ENCODE data around the gene ALPL. TPM values are rescaled to one million over a fixed set of nuclear protein-coding genes. Genes with fewer than 3 reads are reported as not detected.

The ALPL gene
- polyA plus RNA-seq, 3 donors: not detected

GRCh38 chr1:21594501-21594900 is 85.3 kb downstream of the ALPL start:
- Mint-ChIP-seq H3K27me3 (ENCODE audit: low read depth in 3 of 3) (peaks cover 7 to 20% (median 12%) of the 10 kb centered on the region in 3 donors), H3K36me3 (no peaks in the 10 kb centered on the region), H3K27ac (no peak overlapping the region), H3K4me3 (no peak overlapping the region), H3K9me3 (no peaks in the 10 kb centered on the region), H3K4me1 (peaks cover 3% of the 10 kb centered on the region)
- no peak overlapping the region for H3K4me2 ChIP-seq (replicated peaks; ENCODE audit: extremely low read depth, low read length, poor library complexity, severe bottlenecking)
- H3K9ac ChIP-seq (ENCODE audit: insufficient read depth, low read length, poor library complexity, severe bottlenecking): no peak overlapping the region
- TF ChIP-seq CTCF (IDR thresholded peaks at IDR 0.05): no peak
- peaks cover 0 to 2% of the 10 kb centered on the region in 2 donors for H3K27me3 ChIP-seq (ENCODE audit: control insufficient read depth in 2 of 2, insufficient read depth in 2 of 2, low read length in 2 of 2)
- 74% methylated on average over 8 of the region's 11 CpGs for WGBS (ENCODE audit: insufficient coverage)
- no peak overlapping the region for H3K27ac ChIP-seq (ENCODE audit: low read depth in 1 of 2, low read length in 2 of 2)
- DNase-seq: no peak
- H3K9me3 ChIP-seq (replicated peaks in 1 of 2; ENCODE audit: control insufficient read depth in 1 of 2, insufficient read depth in 1 of 2, low read length in 2 of 2): no peaks in the 10 kb centered on the region
- H3K4me3 ChIP-seq (replicated peaks in 1 of 3; ENCODE audit: low read depth in 2 of 3, low read length in 3 of 3): no peak overlapping the region
- H2AFZ ChIP-seq (ENCODE audit: insufficient read depth, low read depth, low read length, poor library complexity, severe bottlenecking): no peak overlapping the region
- H3K4me1 ChIP-seq (ENCODE audit: control insufficient read depth in 1 of 2, insufficient read depth in 2 of 2, low read length in 2 of 2): no peaks in the 10 kb centered on the region
- no peaks in the 10 kb centered on the region for H3K36me3 ChIP-seq (replicated peaks in 1 of 2; ENCODE audit: control insufficient read depth in 1 of 2, insufficient read depth in 2 of 2, low read length in 2 of 2)
- no peaks in the 10 kb centered on the region for H3K79me2 ChIP-seq (ENCODE audit: insufficient read depth, low read length)
- intact Hi-C loops (cut with micrococcal nuclease): no loop called here
- no peaks in the 10 kb centered on the region for H4K20me1 ChIP-seq (ENCODE audit: insufficient read depth, low read length)

GRCh38 chr1:21594935-21595897 is 86.0 kb downstream of the ALPL start:
- Mint-ChIP-seq H3K4me3 (no peak overlapping the region), H3K36me3 (no peaks in the 10 kb centered on the region), H3K4me1 (peaks cover 3% of the 10 kb centered on the region), H3K27ac (peak overlapping the region in 1 of 7 donors; percentile 65), H3K9me3 (no peaks in the 10 kb centered on the region), H3K27me3 (ENCODE audit: low read depth in 3 of 3) (peaks cover 7 to 15% (median 12%) of the 10 kb centered on the region in 3 donors)
- no peaks in the 10 kb centered on the region for H3K4me1 ChIP-seq (ENCODE audit: control insufficient read depth in 1 of 2, insufficient read depth in 2 of 2, low read length in 2 of 2)
- no peak overlapping the region for H3K4me3 ChIP-seq (replicated peaks in 1 of 3; ENCODE audit: low read depth in 2 of 3, low read length in 3 of 3)
- H3K27me3 ChIP-seq (ENCODE audit: control insufficient read depth in 2 of 2, insufficient read depth in 2 of 2, low read length in 2 of 2): peaks cover 0 to 2% of the 10 kb centered on the region in 2 donors
- no peaks in the 10 kb centered on the region for H3K9me3 ChIP-seq (replicated peaks in 1 of 2; ENCODE audit: control insufficient read depth in 1 of 2, insufficient read depth in 1 of 2, low read length in 2 of 2)
- H3K79me2 ChIP-seq (ENCODE audit: insufficient read depth, low read length): no peaks in the 10 kb centered on the region
- peak; percentile 64 for TF ChIP-seq CTCF (IDR thresholded peaks at IDR 0.05)
- DNase-seq: peak; percentile 10 to 25 (median 19)
- no peak overlapping the region for H3K9ac ChIP-seq (ENCODE audit: insufficient read depth, low read length, poor library complexity, severe bottlenecking)
- WGBS (ENCODE audit: insufficient coverage): 79% methylated on average over 22 of the region's 26 CpGs
- intact Hi-C loops (cut with micrococcal nuclease): no loop called here
- no peak overlapping the region for H3K27ac ChIP-seq (ENCODE audit: low read depth in 1 of 2, low read length in 2 of 2)
- H3K4me2 ChIP-seq (replicated peaks; ENCODE audit: extremely low read depth, low read length, poor library complexity, severe bottlenecking): no peak overlapping the region
- no peaks in the 10 kb centered on the region for H4K20me1 ChIP-seq (ENCODE audit: insufficient read depth, low read length)
- H3K36me3 ChIP-seq (replicated peaks in 1 of 2; ENCODE audit: control insufficient read depth in 1 of 2, insufficient read depth in 2 of 2, low read length in 2 of 2): no peaks in the 10 kb centered on the region
- no peak overlapping the region for H2AFZ ChIP-seq (ENCODE audit: insufficient read depth, low read depth, low read length, poor library complexity, severe bottlenecking)
